Measurements from ENCODE around the gene SLC28A1. TPM values are rescaled to one million over a fixed set of nuclear protein-coding genes. Genes with fewer than 3 reads are reported as not detected.

The SLC28A1 gene
- total RNA-seq, 4 donors from 2014 or later, result 0.21 to 0.43 TPM; not detected in 2

DNA sequence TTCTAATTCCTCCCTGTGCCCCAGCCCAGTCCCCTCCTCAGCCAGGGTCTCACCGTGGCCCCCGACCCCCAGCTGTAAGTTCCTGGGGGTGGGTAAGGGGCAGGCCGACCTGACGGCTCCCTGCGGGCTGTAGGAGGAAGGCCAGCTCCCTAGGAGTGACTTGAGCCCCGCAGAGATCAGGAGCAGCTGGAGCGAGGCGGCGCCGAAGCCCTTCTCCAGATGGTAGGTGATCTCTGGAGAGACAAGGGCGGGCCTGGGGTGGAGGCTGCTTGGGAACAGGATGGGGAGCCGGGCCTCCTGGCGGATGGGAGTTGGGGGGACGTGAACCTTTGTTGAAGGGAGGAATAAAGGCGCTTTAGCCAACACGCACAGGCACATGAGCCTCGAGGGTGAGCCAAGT, 4.2 kb downstream of the SLC28A1 start:
- no peak for TF ChIP-seq POLR2A (IDR thresholded peaks at IDR 0.05)
- TF ChIP-seq, protein P1, sequence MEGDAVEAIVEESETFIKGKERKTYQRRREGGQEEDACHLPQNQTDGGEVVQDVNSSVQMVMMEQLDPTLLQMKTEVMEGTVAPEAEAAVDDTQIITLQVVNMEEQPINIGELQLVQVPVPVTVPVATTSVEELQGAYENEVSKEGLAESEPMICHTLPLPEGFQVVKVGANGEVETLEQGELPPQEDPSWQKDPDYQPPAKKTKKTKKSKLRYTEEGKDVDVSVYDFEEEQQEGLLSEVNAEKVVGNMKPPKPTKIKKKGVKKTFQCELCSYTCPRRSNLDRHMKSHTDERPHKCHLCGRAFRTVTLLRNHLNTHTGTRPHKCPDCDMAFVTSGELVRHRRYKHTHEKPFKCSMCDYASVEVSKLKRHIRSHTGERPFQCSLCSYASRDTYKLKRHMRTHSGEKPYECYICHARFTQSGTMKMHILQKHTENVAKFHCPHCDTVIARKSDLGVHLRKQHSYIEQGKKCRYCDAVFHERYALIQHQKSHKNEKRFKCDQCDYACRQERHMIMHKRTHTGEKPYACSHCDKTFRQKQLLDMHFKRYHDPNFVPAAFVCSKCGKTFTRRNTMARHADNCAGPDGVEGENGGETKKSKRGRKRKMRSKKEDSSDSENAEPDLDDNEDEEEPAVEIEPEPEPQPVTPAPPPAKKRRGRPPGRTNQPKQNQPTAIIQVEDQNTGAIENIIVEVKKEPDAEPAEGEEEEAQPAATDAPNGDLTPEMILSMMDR (IDR thresholded peaks at IDR 0.05), result no peak
- no peak for DNase-seq
- H3K9me3 ChIP-seq, result no peaks in the 10 kb centered on the region
- no peaks in the 10 kb centered on the region for H3K4me1 ChIP-seq
- H3K27me3 ChIP-seq, result no peaks in the 10 kb centered on the region
- no peaks in the 10 kb centered on the region for H3K36me3 ChIP-seq
- intact Hi-C loops (cut with DNase I; ENCODE audit: low total_unique reads), result no loop called here
- H3K4me3 ChIP-seq, result no peak overlapping the region
- no peak overlapping the region for H3K27ac ChIP-seq

DNA sequence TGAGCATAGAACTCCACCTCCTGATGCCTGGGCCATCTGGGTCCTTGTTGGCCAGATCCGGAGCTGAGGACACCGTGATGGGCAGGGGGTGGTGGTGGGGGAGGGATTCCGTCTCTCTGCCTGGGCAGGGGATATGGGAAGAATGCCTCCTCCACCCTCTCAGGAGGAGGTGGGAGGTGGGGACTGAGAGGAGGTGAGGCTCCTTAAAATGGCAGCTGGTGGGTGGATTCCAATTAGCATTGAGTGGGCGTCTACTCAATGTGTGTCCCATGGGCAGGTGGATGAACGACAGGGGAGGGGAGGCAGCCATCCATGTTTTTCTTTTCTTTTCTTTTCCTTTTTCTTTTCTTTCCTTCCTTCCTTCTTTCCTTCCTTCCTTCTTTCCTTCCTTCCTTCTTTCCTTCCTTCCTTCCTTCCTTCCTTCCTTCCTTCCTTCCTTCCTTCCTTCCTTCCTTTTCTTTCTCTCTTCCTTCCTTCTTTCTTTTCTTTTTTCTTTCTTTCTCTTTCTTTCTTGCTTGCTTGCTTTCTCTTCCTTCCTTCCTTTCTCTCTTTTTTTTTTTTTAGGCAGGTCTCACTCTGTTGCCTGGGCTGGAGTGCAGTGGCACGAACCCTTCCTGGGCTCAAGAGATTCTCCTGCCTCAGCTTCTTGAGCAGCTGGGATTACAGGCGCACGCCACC, 5.0 kb downstream of the SLC28A1 start:
- DNase-seq, result no peak
- no peak overlapping the region for H3K27ac ChIP-seq
- no peaks in the 10 kb centered on the region for H3K4me1 ChIP-seq
- intact Hi-C loops (cut with DNase I; ENCODE audit: low total_unique reads), result no loop called here
- TF ChIP-seq POLR2A (IDR thresholded peaks at IDR 0.05), result no peak
- TF ChIP-seq, protein P1 (IDR thresholded peaks at IDR 0.05), result no peak
- no peaks in the 10 kb centered on the region for H3K36me3 ChIP-seq
- no peaks in the 10 kb centered on the region for H3K27me3 ChIP-seq
- H3K4me3 ChIP-seq, result no peak overlapping the region
- no peaks in the 10 kb centered on the region for H3K9me3 ChIP-seq

DNA sequence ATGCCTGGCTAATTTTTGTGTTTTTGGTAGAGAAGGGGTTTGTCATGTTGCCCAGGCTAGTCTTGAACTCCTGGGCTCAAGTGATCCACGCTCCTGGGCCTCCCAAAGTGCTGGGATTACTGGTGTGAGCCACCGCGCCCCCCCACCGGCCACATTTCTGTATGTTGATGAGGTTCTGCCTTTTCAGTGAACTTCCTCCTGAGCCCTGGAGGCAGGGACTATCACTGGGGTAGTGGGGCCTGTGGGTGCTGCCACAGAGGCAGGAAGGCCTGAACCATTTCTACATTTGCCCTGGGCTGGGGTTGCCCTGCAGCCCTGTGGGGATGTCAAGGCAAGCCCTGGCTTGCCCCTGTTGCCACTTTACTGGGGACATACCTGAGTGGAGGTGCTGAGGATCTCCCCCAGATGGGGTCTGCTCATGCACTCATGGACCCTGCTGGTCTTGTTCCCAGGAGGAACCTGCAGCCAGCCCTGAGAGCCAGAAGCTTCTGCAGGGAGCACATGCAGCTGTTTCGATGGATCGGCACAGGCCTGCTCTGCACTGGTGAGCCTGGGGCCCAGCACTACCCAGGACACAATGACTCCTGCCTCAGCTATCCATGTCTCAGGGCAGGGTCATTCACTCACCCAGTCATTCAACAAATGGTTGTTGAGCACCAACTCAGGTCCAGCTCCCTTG, 5.7 kb downstream of the SLC28A1 start:
- no peak for TF ChIP-seq POLR2A (IDR thresholded peaks at IDR 0.05)
- TF ChIP-seq, protein P1 (IDR thresholded peaks at IDR 0.05), result no peak
- intact Hi-C loops (cut with DNase I; ENCODE audit: low total_unique reads), result no loop called here
- DNase-seq, result no peak

DNA sequence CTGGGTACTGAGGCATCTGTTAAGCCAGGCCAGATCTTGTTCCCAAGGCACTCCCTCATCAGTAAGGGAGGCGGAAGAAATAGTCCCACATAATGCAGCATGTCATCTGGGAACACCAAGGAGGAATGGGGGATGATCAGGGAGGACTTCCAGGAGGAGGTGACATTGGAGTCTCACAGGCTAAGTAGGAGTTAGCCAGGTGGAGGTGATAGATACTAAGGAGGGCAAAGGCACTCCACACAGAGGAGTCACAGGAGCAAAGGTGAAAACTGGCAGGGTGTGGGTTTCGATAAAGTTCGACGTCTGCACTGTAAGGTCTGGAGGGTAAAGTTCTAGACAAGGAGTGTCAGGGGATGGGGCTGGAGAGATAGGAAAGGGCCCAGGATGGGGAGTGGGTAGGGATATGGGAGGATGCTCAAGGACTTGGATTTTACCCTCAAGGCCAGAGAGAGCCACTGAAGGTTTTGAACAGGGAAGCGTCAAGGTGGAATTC, 6.3 kb downstream of the SLC28A1 start:
- no peak for TF ChIP-seq POLR2A (IDR thresholded peaks at IDR 0.05)
- intact Hi-C loops (cut with DNase I; ENCODE audit: low total_unique reads), result no loop called here
- Histone ChIP-seq H3K27me3 (no peaks in the 10 kb centered on the region), H3K36me3 (no peaks in the 10 kb centered on the region), H3K27ac (no peak overlapping the region), H3K4me1 (no peaks in the 10 kb centered on the region), H3K4me3 (no peak overlapping the region), H3K9me3 (no peaks in the 10 kb centered on the region)
- no peak for DNase-seq

More for the DNA sequence above, 5.7 kb downstream of the SLC28A1 start:
- H3K27me3 ChIP-seq, result no peaks in the 10 kb centered on the region
- no peak overlapping the region for H3K4me3 ChIP-seq
- no peaks in the 10 kb centered on the region for H3K4me1 ChIP-seq
- no peaks in the 10 kb centered on the region for H3K9me3 ChIP-seq
- H3K36me3 ChIP-seq, result no peaks in the 10 kb centered on the region
- H3K27ac ChIP-seq, result no peak overlapping the region

GRCh38 chr15:84891339-84891738, 6.9 kb downstream of the SLC28A1 start:
- no peaks in the 10 kb centered on the region for H3K36me3 ChIP-seq
- no peak for DNase-seq
- H3K27ac ChIP-seq, result no peak overlapping the region
- no peak overlapping the region for H3K4me3 ChIP-seq
- H3K9me3 ChIP-seq, result no peaks in the 10 kb centered on the region
- H3K4me1 ChIP-seq, result no peaks in the 10 kb centered on the region
- intact Hi-C loops (cut with DNase I; ENCODE audit: low total_unique reads), result no loop called here
- H3K27me3 ChIP-seq, result no peaks in the 10 kb centered on the region
- TF ChIP-seq, protein P1 (IDR thresholded peaks at IDR 0.05), result no peak
- TF ChIP-seq POLR2A (IDR thresholded peaks at IDR 0.05), result no peak
